COLO668 (cell line): Measurements from ENCODE around the gene SLC7A6.
"Not testable (repeated sequence)": the region's sequence is repeated elsewhere in the genome, so short reads cannot be mapped to it uniquely, and the experiment has no call there.

Experiments used
- DNase-seq: peaks from one replicate; lab custom pipeline; 2025; ENCODE audit not compliant: unreplicated experiment; lab: John Stamatoyannopoulos, UW

SLC7A6 gene

GRCh38 chr16:68281368-68282063 is 17.2 kb downstream of the SLC7A6 start:
- no peak for DNase-seq

GRCh38 chr16:68282064-68282452 is 17.7 kb downstream of the SLC7A6 start:
- DNase-seq = no peak

- DNase-seq = no peak
Measured at GRCh38 chr16:68283346-68283745, 19.0 kb downstream of the SLC7A6 start.

- no peak for DNase-seq
Measured at GRCh38 chr16:68283801-68284598, 19.7 kb downstream of the SLC7A6 start.

GRCh38 chr16:68284847-68285246 is 20.5 kb downstream of the SLC7A6 start:
- DNase-seq = no peak

- no peak for DNase-seq
Measured at GRCh38 chr16:68285683-68286082, 21.4 kb downstream of the SLC7A6 start.

GRCh38 chr16:68286153-68287074 is 22.1 kb downstream of the SLC7A6 start:
- DNase-seq = no peak

GRCh38 chr16:68287276-68288251 is 23.2 kb downstream of the SLC7A6 start:
- no peak for DNase-seq

GRCh38 chr16:68288252-68288650 is 23.9 kb downstream of the SLC7A6 start:
- no peak for DNase-seq

GRCh38 chr16:68288796-68289195 is 24.5 kb downstream of the SLC7A6 start:
- DNase-seq = not testable (repeated sequence)

GRCh38 chr16:68289202-68289601 is 24.9 kb downstream of the SLC7A6 start:
- no peak for DNase-seq

- no peak for DNase-seq
Measured at GRCh38 chr16:68289621-68290329, 25.4 kb downstream of the SLC7A6 start.

GRCh38 chr16:68290450-68290849 is 26.1 kb downstream of the SLC7A6 start:
- DNase-seq = no peak

GRCh38 chr16:68291227-68291626 is 26.9 kb downstream of the SLC7A6 start:
- DNase-seq = no peak

- DNase-seq = no peak
Measured at GRCh38 chr16:68292425-68292824, 28.1 kb downstream of the SLC7A6 start.

GRCh38 chr16:68296291-68296690 is 32.0 kb downstream of the SLC7A6 start:
- DNase-seq = no peak

GRCh38 chr16:68296693-68297092 is 32.4 kb downstream of the SLC7A6 start:
- no peak for DNase-seq

- DNase-seq = peak; percentile 46
Measured at GRCh38 chr16:68297908-68298307, 33.6 kb downstream of the SLC7A6 start.

GRCh38 chr16:68298312-68298711 is 34.0 kb downstream of the SLC7A6 start:
- no peak for DNase-seq
